ENCODE results near the gene NDUFAB1.

- TF ChIP-seq POLR2A (IDR thresholded peaks at IDR 0.05; ENCODE audit: extremely low read depth, insufficient read length): no peak
- TF ChIP-seq, protein P1, sequence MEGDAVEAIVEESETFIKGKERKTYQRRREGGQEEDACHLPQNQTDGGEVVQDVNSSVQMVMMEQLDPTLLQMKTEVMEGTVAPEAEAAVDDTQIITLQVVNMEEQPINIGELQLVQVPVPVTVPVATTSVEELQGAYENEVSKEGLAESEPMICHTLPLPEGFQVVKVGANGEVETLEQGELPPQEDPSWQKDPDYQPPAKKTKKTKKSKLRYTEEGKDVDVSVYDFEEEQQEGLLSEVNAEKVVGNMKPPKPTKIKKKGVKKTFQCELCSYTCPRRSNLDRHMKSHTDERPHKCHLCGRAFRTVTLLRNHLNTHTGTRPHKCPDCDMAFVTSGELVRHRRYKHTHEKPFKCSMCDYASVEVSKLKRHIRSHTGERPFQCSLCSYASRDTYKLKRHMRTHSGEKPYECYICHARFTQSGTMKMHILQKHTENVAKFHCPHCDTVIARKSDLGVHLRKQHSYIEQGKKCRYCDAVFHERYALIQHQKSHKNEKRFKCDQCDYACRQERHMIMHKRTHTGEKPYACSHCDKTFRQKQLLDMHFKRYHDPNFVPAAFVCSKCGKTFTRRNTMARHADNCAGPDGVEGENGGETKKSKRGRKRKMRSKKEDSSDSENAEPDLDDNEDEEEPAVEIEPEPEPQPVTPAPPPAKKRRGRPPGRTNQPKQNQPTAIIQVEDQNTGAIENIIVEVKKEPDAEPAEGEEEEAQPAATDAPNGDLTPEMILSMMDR (IDR thresholded peaks at IDR 0.05; ENCODE audit: low read depth, low read length): no peak
- TF ChIP-seq MYC (IDR thresholded peaks at IDR 0.05; ENCODE audit: low read depth, low read length): no peak
- no peak for TF ChIP-seq MAX (IDR thresholded peaks at IDR 0.05; ENCODE audit: low read depth, low read length)
Measured at GRCh38 chr16:23566724-23567123, 29.4 kb downstream of the NDUFAB1 start.

Data from NB4 (cell line).